Astrocyte (in vitro differentiated cells and primary cell): ENCODE results near the gene GAL3ST1. TPM values are rescaled to one million over a fixed set of nuclear protein-coding genes. Genes with fewer than 3 reads are reported as not detected.
A peak's percentile ranks its signal among the peaks of the same experiment; 100 is the strongest.
"Not testable (repeated sequence)": the region's sequence is repeated elsewhere in the genome, so short reads cannot be mapped to it uniquely, and the experiment has no call there.

ENCODE experiments used
- DNase-seq: peaks from one replicate; pipeline ENCODE4 v3.0.0-alpha.2; 2010; ENCODE audit warnings: low read depth
- FAIRE-seq: peaks from 2 replicates; lab custom pipeline; 2011; peaks lifted over from hg19 to GRCh38; lab: Jason Lieb, UNC
- H2AFZ ChIP-seq: 2 replicates; pipeline ENCODE4 v1.6.0; 2012; ENCODE audit warnings: low read depth, low read length, inconsistent platforms
- H3K27ac ChIP-seq: 2 replicates; pipeline ENCODE4 v1.5.1; 2011; ENCODE audit warnings: low read depth, low read length, inconsistent platforms
- H3K27me3 ChIP-seq: 2 replicates; pipeline ENCODE4 v1.6.0; 2011; ENCODE audit warnings: low read length, inconsistent platforms; ENCODE audit not compliant: insufficient read depth
- H3K36me3 ChIP-seq: 2 replicates; pipeline ENCODE4 v1.5.1; 2011; ENCODE audit warnings: low read length, inconsistent platforms; ENCODE audit not compliant: insufficient read depth
- H3K4me1 ChIP-seq: 2 replicates; pipeline ENCODE4 v1.5.1; 2011; ENCODE audit warnings: low read length, inconsistent platforms; ENCODE audit not compliant: insufficient read depth
- H3K4me2 ChIP-seq: 2 replicates; pipeline ENCODE4 v1.6.0; 2012; ENCODE audit warnings: low read length, inconsistent platforms
- H3K4me3 ChIP-seq: 2 replicates; pipeline ENCODE4 v1.5.1; 2011; ENCODE audit warnings: low read depth, mild to moderate bottlenecking, low read length, inconsistent platforms; ENCODE audit not compliant: insufficient read depth
- H3K79me2 ChIP-seq: 2 replicates; pipeline ENCODE4 v1.6.0; 2012; ENCODE audit warnings: mild to moderate bottlenecking, low read length, inconsistent platforms; ENCODE audit not compliant: insufficient read depth
- H3K9ac ChIP-seq: 2 replicates; pipeline ENCODE4 v1.6.0; 2012; ENCODE audit warnings: mild to moderate bottlenecking, low read length, inconsistent platforms
- H3K9me3 ChIP-seq: 2 replicates; pipeline ENCODE4 v1.5.1; 2012; ENCODE audit warnings: low read depth, mild to moderate bottlenecking, low read length, inconsistent platforms; ENCODE audit not compliant: insufficient read depth
- H4K20me1 ChIP-seq: 2 replicates; pipeline ENCODE4 v1.6.0; 2012; ENCODE audit warnings: low read length, inconsistent platforms; ENCODE audit not compliant: insufficient read depth
- H3K27ac Mint-ChIP-seq: one replicate; pipeline ENCODE4 v1.8.0; 2021; ENCODE audit warnings: mild to moderate bottlenecking, mixed read lengths; ENCODE audit not compliant: unreplicated experiment
- H3K27me3 Mint-ChIP-seq: one replicate; pipeline ENCODE4 v1.8.0; 2021; ENCODE audit warnings: low read depth, mixed read lengths; ENCODE audit not compliant: unreplicated experiment
- H3K36me3 Mint-ChIP-seq: one replicate; pipeline ENCODE4 v1.8.0; 2021; ENCODE audit warnings: low read depth, mixed read lengths; ENCODE audit not compliant: unreplicated experiment
- H3K4me1 Mint-ChIP-seq: one replicate; pipeline ENCODE4 v1.8.0; 2021; ENCODE audit warnings: low read depth, mixed read lengths; ENCODE audit not compliant: unreplicated experiment
- H3K4me3 Mint-ChIP-seq: one replicate; pipeline ENCODE4 v1.8.0; 2021; ENCODE audit warnings: mild to moderate bottlenecking, moderate library complexity, mixed read lengths; ENCODE audit not compliant: unreplicated experiment
- H3K9me3 Mint-ChIP-seq: one replicate; pipeline ENCODE4 v1.8.0; 2021; ENCODE audit warnings: mild to moderate bottlenecking, mixed read lengths; ENCODE audit not compliant: unreplicated experiment
- EZH2 ChIP-seq: IDR thresholded peaks from 2 replicates; pipeline ENCODE4 v1.6.1; 2012; ENCODE audit warnings: mild to moderate bottlenecking, low read length, inconsistent platforms; ENCODE audit not compliant: insufficient read depth
- total RNA-seq: library from RNA; stranded (reverse); gene quantifications from 2 replicates; pipeline ENCODE4 v1.2.1, GENCODE V29; 2021
- TF ChIP-seq, protein P1 (sequence below): IDR thresholded peaks from 2 replicates; pipeline ENCODE4 v1.5.1; 2011; ENCODE audit warnings: low read depth, mild to moderate bottlenecking, inconsistent platforms, low read length, moderate library complexity; ENCODE audit not compliant: insufficient read depth

Gene GAL3ST1
- total RNA-seq, 1 donor from 2014 or later = 3.4 TPM

DNA sequence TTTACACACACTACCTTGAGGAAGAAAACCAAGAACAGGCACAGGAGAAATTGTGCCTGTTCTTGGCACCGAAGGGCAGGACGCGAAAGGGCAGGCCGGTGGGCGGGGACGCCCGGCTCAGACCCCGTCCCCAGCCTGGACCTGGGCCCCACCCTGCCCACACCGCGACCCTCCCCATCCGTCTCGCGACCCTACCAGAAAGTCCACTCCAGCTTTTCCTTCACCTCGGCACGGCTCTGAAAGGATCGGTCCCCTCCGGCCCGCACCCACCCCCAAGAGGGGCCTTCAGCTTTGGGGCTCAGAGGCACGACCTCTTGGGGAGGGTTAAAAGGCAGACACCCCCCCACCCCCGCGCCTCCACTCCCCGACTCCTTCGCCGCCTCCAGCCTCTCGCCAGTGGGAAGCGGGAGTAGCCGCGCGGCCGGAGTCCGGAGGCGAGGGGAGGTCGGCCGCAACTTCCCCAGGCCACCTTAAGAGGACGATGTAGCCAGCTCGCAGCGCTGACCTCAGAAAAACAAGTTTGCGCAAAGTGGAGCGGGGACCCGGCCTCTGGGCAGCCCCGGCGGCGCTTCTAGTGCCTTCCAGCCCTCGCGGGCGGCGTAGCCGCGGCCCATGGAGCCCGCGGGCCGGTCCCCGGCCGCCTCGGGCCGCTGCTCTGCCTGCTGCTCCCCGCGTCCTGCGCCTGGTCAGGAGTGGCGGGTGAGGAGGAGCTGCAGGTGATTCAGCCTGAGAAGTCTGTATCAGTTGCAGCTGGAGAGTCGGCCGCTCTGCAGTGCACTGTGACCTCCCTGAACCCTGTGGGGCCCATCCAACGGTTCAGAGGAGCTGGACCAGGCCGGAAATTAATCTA, 32.3 kb downstream of the GAL3ST1 start:
- no peaks in the 10 kb centered on the region for H3K9me3 ChIP-seq
- Mint-ChIP-seq H3K4me3 (peak overlapping the region; percentile 70), H3K36me3 (no peaks in the 10 kb centered on the region), H3K27me3 (peaks cover 39% of the 10 kb centered on the region), H3K4me1 (no peaks in the 10 kb centered on the region), H3K27ac (no peak overlapping the region), H3K9me3 (no peaks in the 10 kb centered on the region)
- no peak overlapping the region for H3K9ac ChIP-seq
- no peaks in the 10 kb centered on the region for H3K79me2 ChIP-seq
- no peak for DNase-seq
- H3K27me3 ChIP-seq = peaks cover 8% of the 10 kb centered on the region
- peaks cover 7% of the 10 kb centered on the region for H3K4me1 ChIP-seq
- H3K4me3 ChIP-seq = peak overlapping the region; percentile 39
- H3K27ac ChIP-seq = no peak overlapping the region
- peak overlapping the region; percentile 73 for H2AFZ ChIP-seq
- peak; percentile 52 for TF ChIP-seq EZH2
- TF ChIP-seq, protein P1, sequence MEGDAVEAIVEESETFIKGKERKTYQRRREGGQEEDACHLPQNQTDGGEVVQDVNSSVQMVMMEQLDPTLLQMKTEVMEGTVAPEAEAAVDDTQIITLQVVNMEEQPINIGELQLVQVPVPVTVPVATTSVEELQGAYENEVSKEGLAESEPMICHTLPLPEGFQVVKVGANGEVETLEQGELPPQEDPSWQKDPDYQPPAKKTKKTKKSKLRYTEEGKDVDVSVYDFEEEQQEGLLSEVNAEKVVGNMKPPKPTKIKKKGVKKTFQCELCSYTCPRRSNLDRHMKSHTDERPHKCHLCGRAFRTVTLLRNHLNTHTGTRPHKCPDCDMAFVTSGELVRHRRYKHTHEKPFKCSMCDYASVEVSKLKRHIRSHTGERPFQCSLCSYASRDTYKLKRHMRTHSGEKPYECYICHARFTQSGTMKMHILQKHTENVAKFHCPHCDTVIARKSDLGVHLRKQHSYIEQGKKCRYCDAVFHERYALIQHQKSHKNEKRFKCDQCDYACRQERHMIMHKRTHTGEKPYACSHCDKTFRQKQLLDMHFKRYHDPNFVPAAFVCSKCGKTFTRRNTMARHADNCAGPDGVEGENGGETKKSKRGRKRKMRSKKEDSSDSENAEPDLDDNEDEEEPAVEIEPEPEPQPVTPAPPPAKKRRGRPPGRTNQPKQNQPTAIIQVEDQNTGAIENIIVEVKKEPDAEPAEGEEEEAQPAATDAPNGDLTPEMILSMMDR = no peak
- no peak for FAIRE-seq
- no peaks in the 10 kb centered on the region for H4K20me1 ChIP-seq
- no peaks in the 10 kb centered on the region for H3K36me3 ChIP-seq
- H3K4me2 ChIP-seq = peak overlapping the region; percentile 81

GRCh38 chr22:30541511-30541910, 33.0 kb downstream of the GAL3ST1 start:
- H3K4me1 Mint-ChIP-seq, H4K20me1 ChIP-seq, H3K4me3 Mint-ChIP-seq, H3K79me2 ChIP-seq, H3K36me3 ChIP-seq, H2AFZ ChIP-seq, H3K27ac ChIP-seq, DNase-seq, H3K9ac ChIP-seq, FAIRE-seq, H3K9me3 Mint-ChIP-seq, H3K27me3 ChIP-seq, H3K4me2 ChIP-seq, H3K27ac Mint-ChIP-seq, H3K36me3 Mint-ChIP-seq, H3K4me3 ChIP-seq, H3K9me3 ChIP-seq, H3K4me1 ChIP-seq: not testable (repeated sequence)
- peaks cover 33% of the 10 kb centered on the region for H3K27me3 Mint-ChIP-seq

- no peak for DNase-seq
- Histone ChIP-seq H3K27ac (no peak overlapping the region), H4K20me1 (no peaks in the 10 kb centered on the region), H2AFZ (no peak overlapping the region), H3K79me2 (no peaks in the 10 kb centered on the region), H3K27me3 (peaks cover 8% of the 10 kb centered on the region), H3K9me3 (no peaks in the 10 kb centered on the region), H3K9ac (no peak overlapping the region), H3K4me1 (peaks cover 7% of the 10 kb centered on the region), H3K4me3 (no peak overlapping the region), H3K4me2 (no peak overlapping the region), H3K36me3 (no peaks in the 10 kb centered on the region)
- H3K27ac Mint-ChIP-seq = no peak overlapping the region
- TF ChIP-seq, protein P1 = no peak
- TF ChIP-seq EZH2 = no peak
- H3K27me3 Mint-ChIP-seq = peaks cover 27% of the 10 kb centered on the region
- no peak for FAIRE-seq
- no peak overlapping the region for H3K4me3 Mint-ChIP-seq
- H3K4me1 Mint-ChIP-seq = no peaks in the 10 kb centered on the region
- peaks cover 6% of the 10 kb centered on the region for H3K9me3 Mint-ChIP-seq
- no peaks in the 10 kb centered on the region for H3K36me3 Mint-ChIP-seq
Observed at GRCh38 chr22:30539368-30539767, 35.1 kb downstream of the GAL3ST1 start.
